OCI-LY7 (cell line): Measurements from ENCODE around the gene CEP20.

ENCODE experiments used
- EZH2phosphoT487 ChIP-seq: fragments of 200-600 bp; sonication (generic); IDR thresholded peaks from 2 replicates; pipeline ENCODE4 v1.6.1; 2018; ENCODE audit warnings: low read depth, borderline replicate concordance, mild to moderate bottlenecking, mixed run types, antibody characterized with exemption, low read length, moderate library complexity, mixed read lengths
- TF ChIP-seq, protein P1 (sequence below): fragments of 200-600 bp; sonication (generic); conservative IDR thresholded peaks from 2 replicates; pipeline ENCODE4 v1.5.1; 2014; ENCODE audit warnings: mild to moderate bottlenecking, antibody characterized with exemption, low read length, moderate library complexity, mixed read lengths

DNA sequence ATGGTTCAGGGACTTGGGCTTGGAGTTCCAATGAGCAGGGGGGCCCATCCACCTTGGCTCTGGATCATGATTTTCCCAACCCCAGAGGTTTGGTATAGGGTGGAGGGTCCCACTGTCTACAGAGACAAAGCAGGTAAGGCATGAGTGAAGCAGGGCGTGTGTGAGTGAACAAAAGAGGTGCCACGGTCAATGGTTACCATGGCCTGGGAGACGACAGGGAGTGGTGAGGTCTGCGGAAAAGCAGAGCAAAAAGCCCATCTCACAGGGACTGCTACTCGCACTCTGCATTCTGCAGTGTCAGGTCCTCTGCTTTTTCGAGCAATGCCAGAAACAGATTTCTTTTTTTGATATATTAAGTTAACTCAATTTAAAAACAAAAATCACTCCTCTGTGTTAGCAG lies 56.2 kb downstream of the CEP20 start:
- TF ChIP-seq, protein P1, sequence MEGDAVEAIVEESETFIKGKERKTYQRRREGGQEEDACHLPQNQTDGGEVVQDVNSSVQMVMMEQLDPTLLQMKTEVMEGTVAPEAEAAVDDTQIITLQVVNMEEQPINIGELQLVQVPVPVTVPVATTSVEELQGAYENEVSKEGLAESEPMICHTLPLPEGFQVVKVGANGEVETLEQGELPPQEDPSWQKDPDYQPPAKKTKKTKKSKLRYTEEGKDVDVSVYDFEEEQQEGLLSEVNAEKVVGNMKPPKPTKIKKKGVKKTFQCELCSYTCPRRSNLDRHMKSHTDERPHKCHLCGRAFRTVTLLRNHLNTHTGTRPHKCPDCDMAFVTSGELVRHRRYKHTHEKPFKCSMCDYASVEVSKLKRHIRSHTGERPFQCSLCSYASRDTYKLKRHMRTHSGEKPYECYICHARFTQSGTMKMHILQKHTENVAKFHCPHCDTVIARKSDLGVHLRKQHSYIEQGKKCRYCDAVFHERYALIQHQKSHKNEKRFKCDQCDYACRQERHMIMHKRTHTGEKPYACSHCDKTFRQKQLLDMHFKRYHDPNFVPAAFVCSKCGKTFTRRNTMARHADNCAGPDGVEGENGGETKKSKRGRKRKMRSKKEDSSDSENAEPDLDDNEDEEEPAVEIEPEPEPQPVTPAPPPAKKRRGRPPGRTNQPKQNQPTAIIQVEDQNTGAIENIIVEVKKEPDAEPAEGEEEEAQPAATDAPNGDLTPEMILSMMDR: no peak
- no peak for TF ChIP-seq EZH2phosphoT487
